Measurements from ENCODE around the gene CBARP.

Gene CBARP

DNA sequence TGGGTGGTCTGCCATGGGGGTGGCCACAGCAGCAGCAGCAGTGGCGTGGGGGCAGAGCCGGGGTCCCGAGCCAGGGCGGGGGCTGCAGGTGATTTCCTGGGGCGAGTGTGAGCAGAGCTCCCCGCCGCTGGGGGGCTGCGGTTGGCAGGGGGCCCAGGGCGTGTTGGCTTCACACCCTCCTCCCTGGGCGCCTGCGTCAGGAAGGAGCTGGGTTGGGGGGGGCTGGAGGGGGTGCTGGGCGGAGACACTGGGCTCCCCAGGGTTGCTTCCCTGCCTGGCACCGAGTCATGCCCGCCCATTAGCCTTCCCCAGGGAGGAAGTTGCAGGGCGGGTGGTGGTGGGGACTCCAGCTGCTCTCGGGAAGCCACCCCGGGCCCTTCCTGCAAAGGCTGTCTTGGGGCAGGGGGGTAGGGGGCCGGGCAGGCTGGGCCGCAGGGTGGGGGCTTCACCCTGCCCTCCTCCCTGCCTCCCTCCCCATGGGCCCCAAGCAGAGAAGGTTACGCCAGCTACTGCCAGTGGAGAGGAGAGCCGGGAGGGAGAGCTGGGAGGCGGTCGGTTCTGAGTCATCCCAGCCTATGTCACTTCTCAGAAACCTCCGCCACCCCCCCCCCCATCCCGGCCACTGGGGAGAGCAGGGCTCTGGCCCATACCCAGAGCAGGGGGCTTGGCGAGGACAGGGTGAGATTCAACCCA, 15.2 kb upstream of the CBARP start:
- TF ChIP-seq, protein P1, sequence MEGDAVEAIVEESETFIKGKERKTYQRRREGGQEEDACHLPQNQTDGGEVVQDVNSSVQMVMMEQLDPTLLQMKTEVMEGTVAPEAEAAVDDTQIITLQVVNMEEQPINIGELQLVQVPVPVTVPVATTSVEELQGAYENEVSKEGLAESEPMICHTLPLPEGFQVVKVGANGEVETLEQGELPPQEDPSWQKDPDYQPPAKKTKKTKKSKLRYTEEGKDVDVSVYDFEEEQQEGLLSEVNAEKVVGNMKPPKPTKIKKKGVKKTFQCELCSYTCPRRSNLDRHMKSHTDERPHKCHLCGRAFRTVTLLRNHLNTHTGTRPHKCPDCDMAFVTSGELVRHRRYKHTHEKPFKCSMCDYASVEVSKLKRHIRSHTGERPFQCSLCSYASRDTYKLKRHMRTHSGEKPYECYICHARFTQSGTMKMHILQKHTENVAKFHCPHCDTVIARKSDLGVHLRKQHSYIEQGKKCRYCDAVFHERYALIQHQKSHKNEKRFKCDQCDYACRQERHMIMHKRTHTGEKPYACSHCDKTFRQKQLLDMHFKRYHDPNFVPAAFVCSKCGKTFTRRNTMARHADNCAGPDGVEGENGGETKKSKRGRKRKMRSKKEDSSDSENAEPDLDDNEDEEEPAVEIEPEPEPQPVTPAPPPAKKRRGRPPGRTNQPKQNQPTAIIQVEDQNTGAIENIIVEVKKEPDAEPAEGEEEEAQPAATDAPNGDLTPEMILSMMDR (IDR thresholded peaks at IDR 0.05; ENCODE audit: low read depth, low read length): peak; percentile 5; the same call in 1 of the 2 replicates

DNA sequence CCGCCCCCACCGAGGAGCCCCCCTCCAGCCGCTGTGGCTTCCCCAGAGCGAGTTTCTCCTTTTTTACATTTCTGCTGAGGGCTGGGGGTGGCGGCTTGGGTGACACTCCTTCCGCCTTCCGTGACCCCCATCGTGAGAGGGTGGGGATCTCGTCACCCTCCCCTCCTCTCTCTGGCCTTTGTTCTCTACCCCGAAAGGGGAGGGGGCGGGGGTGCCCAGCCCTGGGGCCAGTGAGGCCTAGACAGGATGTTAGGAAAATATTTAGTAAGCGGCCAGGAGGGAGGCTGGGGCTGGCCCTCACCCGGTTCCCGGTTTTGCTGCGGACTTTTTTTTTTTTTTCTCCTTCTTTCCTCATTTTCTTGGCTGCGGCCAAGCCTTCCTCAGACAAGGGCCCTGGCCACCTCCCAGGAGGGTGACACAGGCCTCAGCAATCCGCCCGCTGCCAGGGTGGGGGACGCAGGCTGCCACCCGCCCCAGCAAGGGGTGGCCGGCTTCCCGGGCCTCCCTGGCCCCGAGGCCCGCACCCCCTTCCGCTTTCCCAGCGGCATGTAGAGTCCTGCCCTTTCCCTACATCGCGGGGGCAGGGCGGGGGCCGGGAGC, 14.5 kb upstream of the CBARP start:
- TF ChIP-seq, protein P1 (IDR thresholded peaks at IDR 0.05; ENCODE audit: low read depth, low read length): no peak
- DNase-seq (ENCODE audit: extremely low read depth, low read depth): peak; percentile 92

More for the DNA sequence above, 15.2 kb upstream of the CBARP start:
- DNase-seq (ENCODE audit: extremely low read depth, low read depth): peak; percentile 96

DNA sequence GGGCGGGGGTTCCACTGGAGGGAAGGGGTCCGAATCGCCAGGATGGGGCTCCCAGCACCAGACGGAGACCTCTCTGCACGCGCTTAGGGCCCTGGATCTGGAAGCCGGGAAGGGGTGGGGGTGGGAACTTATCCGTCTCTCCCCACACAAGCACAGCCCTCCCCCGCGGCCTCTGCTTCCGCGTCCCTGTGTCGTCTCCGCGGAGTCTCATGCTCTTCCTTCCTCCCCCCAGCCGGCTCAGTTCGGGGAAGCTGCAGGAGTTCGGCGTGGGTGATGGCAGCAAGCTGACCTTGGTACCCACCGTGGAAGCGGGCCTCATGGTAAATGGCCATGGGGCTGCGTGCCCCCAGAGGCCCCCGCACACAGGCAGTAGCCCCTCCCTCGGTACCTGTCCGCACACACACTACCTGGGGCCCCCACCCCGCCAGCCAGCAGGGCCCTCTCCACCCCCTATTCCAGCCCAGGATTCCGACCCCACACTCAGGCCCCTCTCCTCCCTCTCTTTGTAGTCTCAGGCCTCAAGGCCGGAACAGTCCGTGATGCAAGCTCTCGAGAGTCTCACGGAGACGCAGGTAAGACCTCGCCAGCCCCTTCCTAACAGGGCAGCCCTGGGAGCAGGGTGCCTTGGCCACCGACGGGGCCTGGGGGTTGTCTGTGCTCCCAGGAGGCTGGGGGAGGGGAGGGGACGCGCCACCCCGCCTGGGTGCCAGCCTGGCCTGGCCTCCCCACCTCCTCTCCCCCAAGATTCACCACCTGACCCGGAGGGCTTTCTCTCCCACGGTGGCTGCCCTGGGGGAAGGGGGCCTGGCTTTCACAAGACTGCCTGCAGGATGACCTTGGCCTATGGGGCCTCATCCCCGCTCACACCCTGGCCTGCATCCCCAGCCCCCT, 13.8 kb upstream of the CBARP start:
- TF ChIP-seq, protein P1 (IDR thresholded peaks at IDR 0.05; ENCODE audit: low read depth, low read length): no peak
- no peak for DNase-seq (ENCODE audit: extremely low read depth, low read depth)

DNA sequence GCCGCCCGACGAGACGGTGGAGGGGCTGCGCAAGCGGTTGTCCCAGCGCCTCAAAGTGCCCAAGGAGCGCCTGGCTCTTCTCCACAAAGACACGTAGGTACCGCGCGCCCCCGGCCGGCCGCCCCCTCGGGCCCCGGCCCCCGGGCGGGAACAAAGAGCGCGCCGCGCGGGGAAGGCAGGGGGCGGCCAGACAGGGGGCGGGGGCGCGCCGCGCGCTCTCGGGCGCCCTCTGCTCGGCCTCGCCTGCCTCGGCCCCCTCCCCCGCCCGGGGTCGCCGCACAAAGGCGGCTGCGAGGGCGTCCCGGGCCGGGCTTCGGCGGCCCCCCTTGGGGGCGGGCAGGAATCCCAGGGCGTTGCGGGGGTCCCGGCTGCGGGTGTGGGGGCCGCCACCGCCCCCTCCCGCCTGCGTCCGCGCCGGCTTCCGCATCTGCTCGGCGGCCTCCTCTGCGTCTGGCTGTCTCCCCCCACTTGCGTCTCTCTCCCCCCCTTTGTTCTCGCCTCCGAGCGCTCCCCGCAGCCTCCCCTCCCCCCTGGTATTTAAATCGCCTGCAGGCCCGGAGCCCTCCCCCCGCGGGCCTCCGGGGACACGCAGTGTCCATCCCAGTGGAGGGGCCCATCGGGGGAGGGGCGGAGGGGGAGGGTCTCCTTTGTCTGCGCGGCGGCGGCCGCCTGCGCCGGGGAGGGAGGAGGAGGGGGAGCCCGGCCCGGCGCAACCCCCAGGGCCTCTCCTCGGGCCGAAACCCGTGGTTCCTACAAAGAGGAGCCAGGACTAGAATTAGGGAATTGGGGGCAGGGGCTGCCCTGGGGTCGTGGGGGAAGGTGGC, 12.8 kb upstream of the CBARP start:
- DNase-seq (ENCODE audit: extremely low read depth, low read depth): no peak
- TF ChIP-seq, protein P1 (IDR thresholded peaks at IDR 0.05; ENCODE audit: low read depth, low read length): no peak

DNA sequence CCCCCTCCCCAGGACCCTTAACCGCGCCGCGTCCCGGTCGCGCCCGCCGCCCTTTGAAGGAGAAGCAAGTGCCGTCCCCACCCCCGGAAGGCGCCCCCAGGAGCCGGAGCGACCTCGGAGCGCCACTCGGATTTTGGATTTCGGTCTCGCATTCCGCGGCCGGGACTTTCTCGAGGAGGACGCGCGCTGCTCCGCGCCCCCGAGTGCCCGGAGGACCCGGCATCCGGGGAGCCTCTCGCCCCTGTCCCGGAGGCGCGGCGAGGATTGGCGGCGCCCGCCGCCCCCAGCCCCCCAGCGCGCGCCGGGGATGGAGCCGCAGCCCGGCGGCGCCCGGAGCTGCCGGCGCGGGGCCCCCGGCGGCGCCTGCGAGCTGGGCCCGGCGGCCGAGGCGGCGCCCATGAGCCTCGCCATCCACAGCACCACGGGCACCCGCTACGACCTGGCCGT, 12.2 kb upstream of the CBARP start:
- TF ChIP-seq, protein P1 (IDR thresholded peaks at IDR 0.05; ENCODE audit: low read depth, low read length): no peak
- DNase-seq (ENCODE audit: extremely low read depth, low read depth): no peak

DNA sequence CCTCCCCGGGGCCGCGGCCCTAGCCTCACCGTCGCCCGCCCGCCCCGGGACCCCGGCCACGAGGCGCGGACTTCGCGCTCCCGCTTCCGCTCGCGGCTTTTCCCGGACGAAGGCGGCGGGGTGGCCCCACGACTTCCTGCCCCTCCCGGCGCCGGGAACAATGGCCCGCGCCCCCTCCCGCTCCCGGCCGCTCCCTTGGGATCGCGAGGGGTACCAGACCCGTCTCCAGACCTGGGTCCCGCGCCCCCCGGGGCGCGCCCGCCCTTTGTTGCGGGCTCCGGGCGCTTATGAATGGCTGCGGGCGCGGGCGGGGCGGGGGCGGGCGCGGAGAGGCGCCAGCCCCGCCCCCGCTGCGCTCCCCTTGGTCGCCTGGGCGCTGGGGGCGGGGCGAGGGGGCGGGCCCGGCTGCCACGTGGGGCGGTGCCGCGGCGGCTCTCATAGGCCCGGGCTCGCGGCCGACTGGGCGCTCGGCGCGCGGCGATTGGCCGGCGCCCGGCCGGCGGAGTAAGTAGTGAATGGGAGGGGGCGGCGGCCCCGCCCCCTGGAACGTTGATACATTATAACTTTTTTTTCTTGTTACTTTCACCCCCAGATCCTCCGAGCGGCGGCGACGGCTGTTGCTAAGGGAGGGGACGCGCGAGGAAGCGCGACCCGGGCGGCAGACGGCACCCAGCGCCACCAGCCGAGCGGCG, 11.6 kb upstream of the CBARP start:
- TF ChIP-seq, protein P1 (IDR thresholded peaks at IDR 0.05; ENCODE audit: low read depth, low read length): no peak
- DNase-seq (ENCODE audit: extremely low read depth, low read depth): peak; percentile 95
